WERI-Rb-1 (cell line): ENCODE measurements around the gene DACH2.

Experiments used
- DNase-seq: peaks from one replicate; pipeline ENCODE4 v3.0.0-alpha.2; 2020
- H3K27ac ChIP-seq: fragments of 250-450 bp; sonication (Bioruptor Pico); 2 replicates; pipeline ENCODE4 v1.5.1; 2020; ENCODE audit warnings: mild to moderate bottlenecking, moderate library complexity
- H3K27me3 ChIP-seq: fragments of 250-450 bp; sonication (Bioruptor Pico); 2 replicates; pipeline ENCODE4 v1.5.1; 2021; ENCODE audit warnings: mild to moderate bottlenecking, low read depth, moderate library complexity; ENCODE audit not compliant: insufficient read depth, severe bottlenecking
- H3K36me3 ChIP-seq: fragments of 250-450 bp; sonication (Bioruptor Pico); 2 replicates; pipeline ENCODE4 v1.5.1; 2020; ENCODE audit warnings: mild to moderate bottlenecking, moderate library complexity
- H3K4me3 ChIP-seq: 2 replicates; pipeline ENCODE4 v1.5.1; 2011; ENCODE audit warnings: low read depth, mild to moderate bottlenecking, control low read depth, low read length
- H3K9me3 ChIP-seq: fragments of 250-450 bp; sonication (Bioruptor Pico); 2 replicates; pipeline ENCODE4 v1.5.1; 2021; ENCODE audit warnings: mild to moderate bottlenecking, moderate library complexity; ENCODE audit not compliant: severe bottlenecking
- TF ChIP-seq, protein P1 (sequence below): IDR thresholded peaks from 2 replicates; pipeline ENCODE4 v1.5.1; 2011; ENCODE audit warnings: low read depth, mild to moderate bottlenecking, control low read depth, inconsistent platforms, low read length

The DACH2 gene

GRCh38 chrX:86806786-86807185 is 658.5 kb downstream of the DACH2 start:
- Histone ChIP-seq H3K9me3 (no peaks in the 10 kb centered on the region), H3K36me3 (no peaks in the 10 kb centered on the region), H3K27ac (no peak overlapping the region), H3K4me3 (no peak overlapping the region), H3K27me3 (peaks cover 8% of the 10 kb centered on the region)
- peak; percentile 35 for DNase-seq
- TF ChIP-seq, protein P1, sequence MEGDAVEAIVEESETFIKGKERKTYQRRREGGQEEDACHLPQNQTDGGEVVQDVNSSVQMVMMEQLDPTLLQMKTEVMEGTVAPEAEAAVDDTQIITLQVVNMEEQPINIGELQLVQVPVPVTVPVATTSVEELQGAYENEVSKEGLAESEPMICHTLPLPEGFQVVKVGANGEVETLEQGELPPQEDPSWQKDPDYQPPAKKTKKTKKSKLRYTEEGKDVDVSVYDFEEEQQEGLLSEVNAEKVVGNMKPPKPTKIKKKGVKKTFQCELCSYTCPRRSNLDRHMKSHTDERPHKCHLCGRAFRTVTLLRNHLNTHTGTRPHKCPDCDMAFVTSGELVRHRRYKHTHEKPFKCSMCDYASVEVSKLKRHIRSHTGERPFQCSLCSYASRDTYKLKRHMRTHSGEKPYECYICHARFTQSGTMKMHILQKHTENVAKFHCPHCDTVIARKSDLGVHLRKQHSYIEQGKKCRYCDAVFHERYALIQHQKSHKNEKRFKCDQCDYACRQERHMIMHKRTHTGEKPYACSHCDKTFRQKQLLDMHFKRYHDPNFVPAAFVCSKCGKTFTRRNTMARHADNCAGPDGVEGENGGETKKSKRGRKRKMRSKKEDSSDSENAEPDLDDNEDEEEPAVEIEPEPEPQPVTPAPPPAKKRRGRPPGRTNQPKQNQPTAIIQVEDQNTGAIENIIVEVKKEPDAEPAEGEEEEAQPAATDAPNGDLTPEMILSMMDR: peak; percentile 76

DNA sequence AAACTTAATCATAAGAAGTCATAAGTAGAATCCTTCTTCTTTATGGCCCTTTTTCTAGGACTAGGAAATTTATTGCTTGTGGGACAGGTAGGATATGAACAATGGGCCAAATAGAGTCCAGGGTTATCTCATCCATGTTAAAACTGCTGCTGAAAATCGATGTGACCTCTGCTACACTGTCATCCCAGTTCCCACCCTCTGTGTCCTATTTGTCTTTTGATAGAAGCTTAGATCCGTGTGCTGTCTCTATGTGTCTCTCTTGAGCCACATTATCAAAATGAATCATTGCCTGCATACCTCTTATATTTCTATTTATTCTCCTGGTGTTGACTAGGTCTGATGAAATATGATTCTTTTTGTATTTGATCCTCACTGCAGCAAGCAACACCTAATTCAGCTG is 661.4 kb downstream of the DACH2 start:
- peaks cover 17% of the 10 kb centered on the region for H3K27me3 ChIP-seq
- DNase-seq: no peak
- no peak overlapping the region for H3K27ac ChIP-seq
- TF ChIP-seq, protein P1: no peak
- H3K9me3 ChIP-seq: no peaks in the 10 kb centered on the region
- H3K4me3 ChIP-seq: no peak overlapping the region
- H3K36me3 ChIP-seq: no peaks in the 10 kb centered on the region

GRCh38 chrX:86829786-86830185 is 681.5 kb downstream of the DACH2 start:
- TF ChIP-seq, protein P1: no peak
- peaks cover 24% of the 10 kb centered on the region for H3K27me3 ChIP-seq

GRCh38 chrX:86830685-86831084 is 682.4 kb downstream of the DACH2 start:
- H3K4me3 ChIP-seq: no peak overlapping the region
- TF ChIP-seq, protein P1: no peak
- no peaks in the 10 kb centered on the region for H3K36me3 ChIP-seq
- peaks cover 27% of the 10 kb centered on the region for H3K27me3 ChIP-seq
- no peak for DNase-seq
- no peak overlapping the region for H3K27ac ChIP-seq
- H3K9me3 ChIP-seq: no peaks in the 10 kb centered on the region

More at GRCh38 chrX:86829786-86830185, 681.5 kb downstream of the DACH2 start:
- H3K9me3 ChIP-seq: no peaks in the 10 kb centered on the region
- H3K36me3 ChIP-seq: no peaks in the 10 kb centered on the region
- no peak overlapping the region for H3K27ac ChIP-seq
- no peak for DNase-seq
- no peak overlapping the region for H3K4me3 ChIP-seq

DNA sequence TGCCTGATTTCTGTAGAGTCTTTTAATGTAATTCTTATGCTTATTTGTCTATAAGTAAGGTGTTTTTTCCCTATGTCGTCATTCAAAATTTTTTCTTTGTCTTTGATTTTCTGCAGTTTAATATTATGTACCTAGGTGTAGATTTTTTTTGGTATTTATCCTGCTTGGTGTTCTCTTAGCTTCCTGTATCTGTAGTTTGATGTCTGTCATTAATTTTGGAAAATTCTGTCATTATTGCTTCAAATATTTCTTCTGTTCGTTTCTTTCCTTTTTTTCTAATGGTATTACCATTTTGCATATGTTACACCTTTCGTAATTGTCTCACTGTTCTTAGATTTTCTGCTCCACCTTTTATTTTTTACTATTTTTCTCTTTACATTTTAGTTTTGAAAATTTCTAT is 696.9 kb downstream of the DACH2 start:
- H3K9me3 ChIP-seq: no peaks in the 10 kb centered on the region
- H3K27ac ChIP-seq: no peak overlapping the region
- no peak overlapping the region for H3K4me3 ChIP-seq
- H3K27me3 ChIP-seq: no peaks in the 10 kb centered on the region
- H3K36me3 ChIP-seq: no peaks in the 10 kb centered on the region
- TF ChIP-seq, protein P1: no peak
- no peak for DNase-seq
